Gastrocnemius medialis (tissue), 4 donors: ENCODE results near the gene MYL12B. TPM values are rescaled to one million over a fixed set of nuclear protein-coding genes. Genes with fewer than 3 reads are reported as not detected.

Experiments
- ATAC-seq, 2 donors: fragments of 150-250 bp; one replicate each; pipeline ENCODE4 v1.9.1; 2016
- DNase-seq, 2 donors: peaks; one replicate each; pipeline ENCODE4 v3.0.0-alpha.2; 2019
- H3K27ac ChIP-seq, 4 donors: fragments of 200-600 bp; sonication (generic); 1 replicate in 1 of 4; 2 replicates in 3 of 4; pipeline ENCODE4 v1.5.1; 2016 to 2018; ENCODE audit warnings: mild to moderate bottlenecking in 2 of 4, moderate library complexity in 1 of 4
- H3K27me3 ChIP-seq, 3 donors: fragments of 200-600 bp; sonication (generic) in 2 of 3; 1 replicate in 1 of 3; 2 replicates in 2 of 3; pipeline versions ENCODE4 v1.5.1 to v1.6.0; 2016 to 2019; ENCODE audit warnings: mild to moderate bottlenecking in 1 of 3, moderate library complexity in 1 of 3
- H3K36me3 ChIP-seq, 2 donors: fragments of 200-600 bp; sonication (generic) in 1 of 2; one replicate each; pipeline ENCODE4 v1.5.1; 2017 to 2018
- H3K4me1 ChIP-seq, 2 donors: fragments of 200-600 bp; sonication (generic) in 1 of 2; one replicate each; pipeline ENCODE4 v1.5.1; 2016 to 2017; ENCODE audit warnings: mild to moderate bottlenecking in 2 of 2
- H3K4me3 ChIP-seq, 4 donors: fragments of 200-600 bp; sonication (generic) in 3 of 4; 1 replicate in 1 of 4; 2 replicates in 3 of 4; pipeline ENCODE4 v1.5.1; 2016 to 2019; ENCODE audit warnings: mild to moderate bottlenecking in 2 of 4
- H3K9me3 ChIP-seq, 3 donors: fragments of 200-600 bp; sonication (generic) in 2 of 3; 1 replicate in 1 of 3; 2 replicates in 2 of 3; pipeline ENCODE4 v1.5.1; 2016 to 2019
- CTCF ChIP-seq, 5 experiments: fragments of 450-650 bp in 3 of 5; fragments of 200-600 bp in 2 of 5; sonication (generic) in 2 of 5; IDR thresholded peaks in 4 of 5; conservative IDR thresholded peaks in 1 of 5; 1 replicate in 4 of 5; 2 replicates in 1 of 5; pipeline ENCODE4 v1.5.1; 2016 to 2019; ENCODE audit warnings: antibody characterized with exemption in 5 of 5, mild to moderate bottlenecking in 3 of 5, moderate library complexity in 3 of 5
- POLR2A ChIP-seq, 2 donors: fragments of 450-650 bp; IDR thresholded peaks; one replicate each; pipeline ENCODE4 v1.6.1; 2017; ENCODE audit warnings: antibody characterized with exemption in 2 of 2, mild to moderate bottlenecking in 2 of 2, moderate library complexity in 2 of 2
- in situ Hi-C, 4 donors: fragments of 200-750 bp; cut with MboI; loops; one replicate each; pipeline versions ENCODE4 v1.15.0 to v1.8.0; 2017; ENCODE audit warnings: low sequenced_read_pairs in 4 of 4
- intact Hi-C: fragments of 100-400 bp; cut with DNase I; formaldehyde crosslinking; loops from one replicate; pipeline ENCODE4 v1.15.1; 2023; ENCODE audit warnings: low total_unique reads
- total RNA-seq, 4 donors: library from RNA; depleted of rRNA; stranded (reverse); fragments of >200 nt; gene quantifications; one replicate each; pipeline versions ENCODE4 v1.1.0 to v1.2.3, GENCODE V29; 2016

MYL12B gene
- total RNA-seq, 4 donors from 2014 or later, result 100 to 293 (median 185) TPM

GRCh38 chr18:3225588-3225987 lies 36.3 kb upstream of the MYL12B start:
- Histone ChIP-seq H3K4me3 (no peak overlapping the region), H3K4me1 (peaks cover under 1 to 13% of the 10 kb centered on the region in 2 donors), H3K9me3 (no peaks in the 10 kb centered on the region), H3K27me3 (no peaks in the 10 kb centered on the region), H3K27ac (peak overlapping the region in 1 of 4 donors; percentile 61), H3K36me3 (no peaks in the 10 kb centered on the region)
- in situ Hi-C loops, result loop anchor here in 1 of 4 donors (25.0 kb wide), 1 partner anchor 463 kb away; no protein-coding TSS in a partner anchor
- TF ChIP-seq CTCF (IDR thresholded peaks at IDR 0.05 in 4 of 5, conservative IDR thresholded peaks at IDR 0.05 in 1 of 5), result no peak
- no peak for TF ChIP-seq POLR2A (IDR thresholded peaks at IDR 0.05)
- no peak for DNase-seq
- intact Hi-C loops, result no loop called here
- ATAC-seq, result no peak

GRCh38 chr18:3226048-3226447 lies 35.9 kb upstream of the MYL12B start:
- TF ChIP-seq POLR2A (IDR thresholded peaks at IDR 0.05), result no peak
- TF ChIP-seq CTCF (IDR thresholded peaks at IDR 0.05 in 4 of 5, conservative IDR thresholded peaks at IDR 0.05 in 1 of 5), result no peak
- no peaks in the 10 kb centered on the region for H3K27me3 ChIP-seq
- no peaks in the 10 kb centered on the region for H3K9me3 ChIP-seq
- peaks cover 0 to 10% of the 10 kb centered on the region in 2 donors for H3K4me1 ChIP-seq
- peak overlapping the region in 1 of 4 donors; percentile 61 for H3K27ac ChIP-seq
- no peaks in the 10 kb centered on the region for H3K36me3 ChIP-seq
- in situ Hi-C loops, result loop anchor here in 1 of 4 donors (25.0 kb wide), 1 partner anchor 464 kb away; no protein-coding TSS in a partner anchor
- ATAC-seq, result peak; percentile 43 to 49
- intact Hi-C loops, result no loop called here
- H3K4me3 ChIP-seq, result no peak overlapping the region
- DNase-seq, result no peak

- ATAC-seq (no peak), DNase-seq (no peak)
- in situ Hi-C loops (loop anchor here in 1 of 4 donors (25.0 kb wide), 1 partner anchor 468 kb away; no protein-coding TSS in a partner anchor), intact Hi-C loops (no loop called here)
- Histone ChIP-seq H3K4me3 (no peak overlapping the region), H3K4me1 (peaks cover 4 to 12% of the 10 kb centered on the region in 2 donors), H3K27ac (no peak overlapping the region), H3K27me3 (no peaks in the 10 kb centered on the region), H3K9me3 (no peaks in the 10 kb centered on the region), H3K36me3 (no peaks in the 10 kb centered on the region)
- TF ChIP-seq CTCF (IDR thresholded peaks at IDR 0.05 in 4 of 5, conservative IDR thresholded peaks at IDR 0.05 in 1 of 5) (no peak), POLR2A (IDR thresholded peaks at IDR 0.05) (no peak)
Observed at GRCh38 chr18:3230401-3231334, 31.3 kb upstream of the MYL12B start.

GRCh38 chr18:3233004-3233403 lies 28.9 kb upstream of the MYL12B start:
- Histone ChIP-seq H3K4me3 (no peak overlapping the region), H3K4me1 (peaks cover 4 to 9% of the 10 kb centered on the region in 2 donors), H3K36me3 (no peaks in the 10 kb centered on the region), H3K27me3 (no peaks in the 10 kb centered on the region), H3K27ac (no peak overlapping the region), H3K9me3 (no peaks in the 10 kb centered on the region)
- DNase-seq (no peak), ATAC-seq (peak in 1 of 2 donors; percentile 68)
- intact Hi-C loops, result no loop called here
- TF ChIP-seq CTCF (IDR thresholded peaks at IDR 0.05 in 4 of 5, conservative IDR thresholded peaks at IDR 0.05 in 1 of 5) (no peak), POLR2A (IDR thresholded peaks at IDR 0.05) (no peak)
- in situ Hi-C loops, result loop anchor here in 1 of 4 donors (25.0 kb wide), 1 partner anchor 471 kb away; no protein-coding TSS in a partner anchor
